ENCODE results near the gene PPP1R12B.
A peak's percentile ranks its signal among the peaks of the same experiment; 100 is the strongest.
"Not testable (repeated sequence)": the region's sequence is repeated elsewhere in the genome, so short reads cannot be mapped to it uniquely, and the experiment has no call there.

Gene PPP1R12B

DNA sequence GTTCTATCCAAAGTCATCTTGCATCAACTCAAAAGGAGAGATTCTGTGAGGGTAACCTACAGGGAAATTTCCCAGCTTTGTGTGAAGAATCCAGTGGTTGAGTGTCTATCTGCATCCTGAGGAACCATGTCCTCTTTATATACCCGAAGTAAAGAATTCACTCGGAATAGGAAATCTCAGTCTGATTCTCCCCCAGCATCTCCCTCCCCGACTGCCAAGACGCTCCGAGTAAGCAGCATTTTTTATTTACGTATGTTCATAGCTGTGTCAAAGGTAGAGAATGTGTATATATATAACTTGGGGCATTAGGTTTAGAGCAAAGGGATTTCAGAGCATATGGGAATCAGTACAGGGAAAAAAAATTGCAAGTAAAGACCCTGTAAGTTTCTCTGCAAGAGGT, 191.5 kb downstream of the PPP1R12B start:
- no peak for DNase-seq

DNA sequence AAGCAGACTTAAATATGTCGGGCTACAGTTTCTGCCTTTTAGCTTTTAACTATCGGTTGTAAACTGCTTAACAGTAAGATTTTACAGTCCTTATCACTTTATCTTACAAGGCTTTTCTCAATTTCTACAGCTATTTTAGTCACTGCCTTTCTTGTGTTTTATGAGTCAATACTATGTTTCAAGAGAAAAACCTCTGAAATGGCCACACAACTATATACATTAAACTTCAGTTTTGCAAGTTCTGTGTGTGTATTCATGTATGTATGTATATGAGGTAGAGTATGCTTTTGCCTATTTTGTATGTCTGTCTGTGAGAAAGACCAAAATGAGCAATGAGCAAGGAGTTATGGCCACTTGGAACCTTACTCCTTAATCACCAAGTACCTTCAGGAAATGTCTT, 191.9 kb downstream of the PPP1R12B start:
- DNase-seq = no peak

DNA sequence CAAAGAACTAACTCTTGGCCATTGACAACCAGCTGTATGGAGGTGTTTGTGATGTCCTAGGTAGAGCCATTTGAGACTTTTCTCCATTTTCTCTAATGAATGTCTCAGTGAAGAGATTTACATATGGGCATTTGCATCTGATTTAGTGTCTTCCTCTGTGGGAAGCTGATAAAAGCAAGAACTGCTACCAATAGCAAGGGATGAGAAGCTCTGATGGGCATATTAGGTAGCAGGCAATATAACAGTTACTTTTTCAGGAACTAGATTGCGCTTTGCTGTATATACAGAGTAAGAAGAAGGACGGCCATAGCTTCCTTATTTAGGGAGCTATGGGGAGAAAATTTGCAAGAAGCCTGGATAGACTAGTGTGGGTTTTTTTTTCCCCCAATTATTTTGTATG, 192.4 kb downstream of the PPP1R12B start:
- DNase-seq = not testable (repeated sequence)

DNA sequence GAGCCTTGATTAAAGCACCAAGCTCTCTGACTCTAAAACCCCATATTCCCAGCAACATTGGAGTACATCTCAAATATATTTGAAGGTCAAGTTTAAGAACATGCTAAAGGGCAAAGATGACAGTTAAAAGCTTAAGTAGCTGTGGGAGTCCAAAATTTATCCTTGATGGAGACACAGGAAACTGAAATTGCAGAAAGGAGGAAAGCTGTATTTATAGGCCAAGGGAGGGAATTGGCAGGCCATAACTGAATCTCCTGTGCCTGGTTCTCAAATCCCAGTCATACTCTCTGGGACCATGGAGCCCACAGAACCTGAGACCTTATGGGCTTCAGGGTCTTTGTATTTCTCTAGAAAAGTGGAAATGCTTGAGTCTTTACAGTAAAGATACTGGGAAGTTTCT, 193.9 kb downstream of the PPP1R12B start:
- not testable (repeated sequence) for DNase-seq

DNA sequence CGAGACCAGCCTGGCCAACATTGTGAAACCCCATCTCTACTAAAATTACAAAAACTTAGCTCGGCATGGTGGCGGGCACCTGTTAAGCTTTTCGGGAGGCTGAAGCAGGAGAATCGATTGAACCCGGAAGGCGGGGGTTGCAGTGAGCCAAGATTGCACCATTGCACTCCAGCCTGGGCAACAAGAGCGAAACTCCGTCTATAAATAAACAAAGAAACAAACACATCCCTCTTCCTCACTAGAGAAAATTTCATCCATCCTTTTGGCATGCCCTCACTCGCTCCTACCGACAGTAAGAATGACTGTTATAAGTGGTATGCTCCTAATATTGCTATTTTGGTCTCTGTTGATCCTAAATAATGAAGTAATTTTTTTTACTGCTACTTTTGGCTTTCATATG, 195.0 kb downstream of the PPP1R12B start:
- DNase-seq = not testable (repeated sequence)

DNA sequence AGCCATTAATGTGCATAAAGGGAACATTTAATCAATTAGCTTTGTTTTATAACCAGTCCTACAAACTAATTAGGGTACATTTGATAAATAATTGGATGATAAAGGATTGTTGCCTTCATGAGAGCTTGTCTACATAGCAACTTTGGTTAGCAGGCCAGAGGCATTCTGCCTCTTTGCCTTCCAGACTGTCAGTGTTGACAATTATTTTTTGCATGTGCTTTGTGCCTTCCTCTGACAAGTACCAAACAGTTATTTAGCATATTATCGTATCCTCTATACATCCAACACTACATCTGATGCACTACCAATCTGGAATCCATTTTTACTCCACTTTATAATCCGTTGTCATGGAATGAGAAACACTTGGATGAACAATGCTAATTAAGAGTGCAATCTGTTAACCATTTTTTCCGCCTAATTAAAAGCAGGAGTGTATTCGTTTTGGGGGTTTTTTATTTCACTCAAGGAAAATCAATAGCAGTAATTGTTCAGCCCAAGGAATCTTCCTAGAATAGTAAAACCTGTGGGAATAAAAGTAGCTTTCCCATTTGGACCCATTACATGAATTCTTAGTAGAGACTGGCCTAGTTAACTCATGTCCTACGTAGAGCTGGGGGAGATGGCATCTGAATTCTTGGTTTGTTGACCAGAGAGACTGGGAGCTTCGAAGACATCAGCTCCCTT, 196.4 kb downstream of the PPP1R12B start:
- DNase-seq = not testable (repeated sequence)

DNA sequence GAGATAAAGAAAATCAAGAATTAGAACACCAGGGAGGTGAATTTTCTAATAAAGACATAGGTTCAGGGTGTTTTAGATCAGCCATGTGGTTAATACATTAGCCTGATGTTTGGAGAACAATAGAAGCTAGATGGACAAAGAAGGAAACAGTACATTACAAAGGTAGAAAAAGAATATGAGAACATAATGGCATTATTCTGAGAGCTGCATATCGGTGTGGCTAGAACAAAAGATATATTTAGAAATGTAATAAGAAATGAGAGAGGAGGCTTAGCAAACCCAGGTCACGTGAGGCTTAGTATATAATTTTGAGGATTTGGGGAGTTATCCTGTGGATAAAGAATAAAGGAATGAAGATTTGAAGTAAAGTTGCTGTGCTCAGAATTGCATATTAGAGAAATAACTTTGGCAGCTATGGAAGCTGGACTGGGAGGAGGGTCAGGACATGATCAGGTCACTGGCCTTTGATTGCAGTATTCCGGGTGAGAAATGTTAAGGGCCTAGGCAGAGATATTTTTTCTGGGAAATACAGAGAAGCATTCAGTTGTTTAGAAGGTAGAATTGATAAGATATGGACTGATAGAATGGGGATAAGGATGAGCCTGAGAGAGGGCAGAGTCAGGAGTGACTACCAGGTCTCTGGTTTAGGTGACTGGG, 197.3 kb downstream of the PPP1R12B start:
- DNase-seq = not testable (repeated sequence)

DNA sequence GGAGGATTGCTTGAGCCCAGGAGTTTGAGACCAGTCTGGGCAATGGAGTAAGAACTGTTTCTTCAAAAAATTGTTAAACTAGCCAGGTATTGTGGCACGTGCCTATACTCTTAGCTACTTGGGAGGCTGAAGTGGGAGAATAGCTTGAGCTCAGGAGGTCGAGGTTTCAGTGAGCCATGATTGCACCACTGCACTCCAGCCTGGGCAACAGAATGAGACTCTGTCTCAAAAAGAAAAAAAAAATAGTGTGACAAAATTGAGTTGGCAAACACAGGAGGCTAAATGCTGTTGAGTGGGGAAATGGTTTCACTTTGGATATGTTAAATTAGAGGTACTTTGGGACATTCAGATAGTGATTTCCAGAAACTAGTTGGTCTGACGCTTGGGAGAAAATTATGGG, 197.9 kb downstream of the PPP1R12B start:
- DNase-seq = not testable (repeated sequence)

DNA sequence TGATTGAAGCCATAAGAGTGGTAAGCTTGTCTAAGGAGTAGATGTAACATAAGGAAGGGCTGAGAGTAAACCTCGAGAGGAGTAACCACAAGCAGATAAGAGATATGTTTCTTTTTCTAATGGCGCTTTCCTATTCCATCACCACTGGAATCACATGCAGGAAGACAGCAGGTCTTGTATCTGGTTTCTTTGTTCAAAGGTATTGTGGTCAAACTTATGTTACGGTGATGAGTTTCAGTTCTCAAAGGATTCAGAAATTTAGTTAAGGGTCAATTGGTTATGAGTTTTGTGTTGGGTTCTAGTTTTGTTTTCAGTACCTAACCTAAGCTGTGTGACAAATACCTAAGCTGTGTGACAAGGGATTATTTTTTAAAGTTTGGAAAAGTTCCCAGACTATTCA, 198.3 kb downstream of the PPP1R12B start:
- not testable (repeated sequence) for DNase-seq

DNA sequence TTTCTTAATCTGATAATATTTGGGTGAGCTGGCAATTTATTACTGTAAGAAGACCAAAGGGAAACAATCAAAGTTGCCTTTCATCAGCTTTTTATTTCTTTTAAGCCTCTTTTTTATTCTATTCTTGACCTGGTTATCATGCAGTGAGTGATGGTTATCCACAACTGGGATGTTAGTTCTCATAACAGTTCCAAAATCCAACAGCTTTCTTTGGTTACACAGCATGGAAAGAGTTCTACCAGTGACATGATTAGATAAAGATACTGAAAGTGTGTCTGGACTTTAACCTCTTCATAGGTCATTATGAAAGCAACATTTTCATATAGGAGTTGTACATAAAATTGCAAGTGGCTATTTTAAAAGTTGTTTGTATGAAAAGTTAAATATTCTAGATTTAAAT, 198.7 kb downstream of the PPP1R12B start:
- DNase-seq = no peak

DNA sequence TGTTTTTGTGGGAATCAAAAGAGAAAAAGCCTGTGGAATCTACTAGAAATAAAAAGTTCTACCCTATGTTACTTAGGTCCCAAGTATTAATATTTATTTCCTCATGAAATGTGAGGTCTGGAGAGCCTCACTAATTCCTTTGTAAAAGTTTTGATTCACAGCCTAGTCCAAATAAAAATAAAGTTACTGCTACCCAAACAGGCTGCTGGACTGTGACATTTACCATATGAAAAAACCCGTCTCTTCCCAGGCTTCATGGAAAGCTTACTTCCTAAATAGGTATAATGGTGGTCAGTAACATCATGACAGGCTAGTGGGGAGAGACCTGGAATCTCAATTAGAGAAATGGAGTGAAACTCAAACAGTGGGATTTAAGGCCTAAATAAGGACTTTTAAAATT, 201.6 kb downstream of the PPP1R12B start:
- DNase-seq = not testable (repeated sequence)

DNA sequence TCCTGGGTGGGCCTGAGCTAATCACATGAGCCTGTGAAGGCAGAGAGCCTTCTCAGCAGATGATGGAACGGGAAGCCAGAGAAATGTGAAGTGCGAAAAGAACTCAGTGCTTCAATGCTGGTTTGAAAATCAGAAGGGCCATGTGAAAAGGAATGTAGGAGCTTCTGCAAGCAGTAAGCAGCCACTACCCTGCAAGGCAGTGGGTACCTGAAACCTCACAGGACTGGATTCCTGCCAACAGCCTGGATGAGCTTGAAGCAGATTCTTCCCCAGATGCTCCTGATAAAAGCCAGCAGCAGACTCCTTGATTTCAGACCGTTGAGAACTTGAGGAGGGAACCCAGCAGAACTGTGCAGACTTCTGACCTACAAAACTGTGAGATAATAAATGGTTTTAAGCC, 203.2 kb downstream of the PPP1R12B start:
- DNase-seq = no peak

DNA sequence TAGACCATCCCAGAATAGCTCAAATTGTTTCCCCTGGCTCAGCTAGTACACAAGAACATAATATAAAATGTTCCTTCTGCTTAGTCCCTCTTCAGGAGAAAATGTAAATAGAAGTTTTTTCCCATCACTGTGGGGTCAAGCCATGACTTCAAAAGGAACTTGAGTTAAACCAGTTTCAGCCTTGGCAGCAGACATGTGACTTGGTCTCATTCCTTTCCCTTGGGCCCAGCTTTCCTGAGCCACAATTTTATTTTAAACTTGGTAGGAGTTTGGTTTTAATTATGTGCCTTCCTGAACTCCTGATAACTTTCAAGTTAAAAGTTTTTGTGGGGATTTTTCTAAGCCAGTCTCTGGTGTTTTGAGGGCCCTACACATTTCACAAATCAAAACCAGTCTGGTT, 204.1 kb downstream of the PPP1R12B start:
- DNase-seq = not testable (repeated sequence)

DNA sequence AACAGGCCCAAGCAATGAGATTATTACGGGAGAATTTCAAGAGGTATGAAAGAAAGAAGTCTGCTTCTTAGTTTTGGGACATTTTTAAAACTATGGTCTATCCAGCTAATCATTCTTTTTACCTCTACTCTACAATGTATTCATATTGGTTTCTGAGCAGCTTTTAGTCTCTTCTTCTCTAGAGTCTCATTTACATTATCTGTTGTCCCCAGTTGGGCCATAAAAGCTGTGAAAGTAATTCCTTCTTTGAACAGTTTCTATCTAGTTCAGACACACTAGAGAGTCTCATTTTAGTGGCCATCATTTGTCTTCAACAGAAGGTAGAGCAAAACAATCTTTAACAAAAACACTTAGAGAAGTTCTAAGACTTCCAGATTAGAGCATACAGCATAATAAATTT, 204.6 kb downstream of the PPP1R12B start:
- not testable (repeated sequence) for DNase-seq

DNA sequence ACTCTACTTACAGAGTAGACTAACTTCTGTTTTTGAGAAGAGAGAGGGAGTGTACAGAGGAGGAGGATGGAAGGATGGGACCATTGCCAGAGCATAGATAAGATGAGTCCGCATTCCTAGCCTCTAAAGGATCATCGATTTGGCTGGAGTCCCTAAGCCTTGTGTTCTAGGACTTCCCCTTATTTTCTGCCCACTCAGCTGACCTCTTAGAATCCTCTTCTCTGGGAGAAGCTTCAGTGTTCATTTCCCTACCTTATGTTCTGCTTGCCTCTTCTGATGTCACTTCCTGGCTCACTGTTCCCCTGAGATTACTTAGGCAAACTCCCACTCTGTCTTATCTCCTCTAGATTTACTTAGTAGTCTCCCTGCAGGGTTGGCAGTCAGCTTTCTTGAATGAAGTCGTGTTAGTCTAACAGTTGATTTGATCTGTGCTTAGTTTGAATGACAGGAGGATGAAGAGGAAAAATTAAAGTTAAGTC, 205.1 kb downstream of the PPP1R12B start:
- peak in 1 of 2 donors; percentile 32 for DNase-seq

DNA sequence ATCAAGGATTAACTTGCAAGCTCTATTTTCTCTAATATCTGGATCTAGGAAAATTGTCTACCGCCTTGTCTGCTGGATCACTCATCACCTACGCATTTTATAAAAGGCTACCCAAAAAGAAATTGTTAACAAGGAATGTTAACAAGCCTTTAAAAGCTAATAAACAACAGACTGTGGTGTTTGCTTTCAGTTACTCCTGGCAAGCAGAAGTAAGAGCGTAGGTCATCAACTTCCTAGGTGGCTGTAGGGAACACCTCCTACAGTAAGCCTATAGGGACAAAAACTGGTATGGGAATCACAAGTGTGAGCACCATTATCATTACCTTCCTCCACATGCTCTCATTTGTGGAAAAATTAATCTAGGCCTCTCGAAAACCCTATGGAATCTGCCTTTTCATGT, 206.1 kb downstream of the PPP1R12B start:
- not testable (repeated sequence) for DNase-seq

DNA sequence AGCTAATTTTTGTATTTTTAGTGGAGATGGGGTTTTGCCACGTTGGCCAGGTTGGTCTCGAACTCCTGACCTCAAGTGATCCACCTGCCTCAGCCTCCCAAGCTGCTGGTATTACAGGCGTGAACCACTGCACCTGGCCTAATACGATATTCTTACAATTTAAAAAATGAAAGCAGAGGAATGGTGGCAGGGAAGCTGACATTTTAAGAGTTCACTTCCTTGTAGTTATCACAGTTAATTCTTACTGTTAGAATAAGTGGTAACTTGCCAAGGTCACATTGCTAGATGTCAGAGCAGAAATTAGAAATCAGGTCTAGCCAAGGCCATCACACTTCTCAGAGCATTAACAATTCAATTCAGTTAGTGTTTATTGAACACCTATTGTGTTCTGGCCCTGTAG, 207.5 kb downstream of the PPP1R12B start:
- not testable (repeated sequence) for DNase-seq

DNA sequence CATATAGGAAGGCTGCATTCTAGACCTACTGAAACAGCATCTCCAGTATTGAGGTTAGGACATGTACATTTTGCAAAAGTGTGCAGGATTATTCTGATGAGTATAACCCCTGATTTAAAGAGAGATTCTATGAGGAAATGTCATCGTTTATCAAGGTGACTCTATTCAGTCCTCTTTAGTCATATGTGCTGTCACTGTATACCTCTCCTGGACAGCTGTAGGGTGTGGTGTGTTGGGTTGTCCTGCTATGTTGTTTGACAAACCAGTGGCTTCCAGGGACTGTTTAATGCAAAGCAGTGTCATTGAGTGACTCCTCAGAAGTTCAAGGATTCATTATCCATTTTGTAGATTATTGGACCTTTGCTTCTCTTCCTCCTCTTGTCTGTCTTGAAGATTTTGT, 209.2 kb downstream of the PPP1R12B start:
- DNase-seq = not testable (repeated sequence)

DNA sequence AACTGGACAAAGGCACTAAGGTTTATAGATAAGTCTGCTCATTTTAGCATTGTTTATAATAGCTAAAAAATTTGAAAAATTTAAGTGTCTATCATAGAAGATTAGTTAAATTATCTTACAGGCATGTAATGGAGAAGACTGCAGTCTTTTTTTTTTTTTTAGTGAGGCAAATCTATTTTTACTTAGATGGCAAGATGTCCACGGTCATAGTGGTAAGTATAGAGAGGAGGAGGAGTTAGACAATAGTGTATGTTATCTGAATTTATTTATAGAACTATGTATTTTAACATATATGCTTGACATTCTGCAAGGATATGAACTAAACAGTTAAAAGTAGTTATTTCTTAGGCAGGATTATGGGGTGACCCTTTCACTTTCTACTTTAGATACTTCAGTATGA, 212.7 kb downstream of the PPP1R12B start:
- DNase-seq = no peak

DNA sequence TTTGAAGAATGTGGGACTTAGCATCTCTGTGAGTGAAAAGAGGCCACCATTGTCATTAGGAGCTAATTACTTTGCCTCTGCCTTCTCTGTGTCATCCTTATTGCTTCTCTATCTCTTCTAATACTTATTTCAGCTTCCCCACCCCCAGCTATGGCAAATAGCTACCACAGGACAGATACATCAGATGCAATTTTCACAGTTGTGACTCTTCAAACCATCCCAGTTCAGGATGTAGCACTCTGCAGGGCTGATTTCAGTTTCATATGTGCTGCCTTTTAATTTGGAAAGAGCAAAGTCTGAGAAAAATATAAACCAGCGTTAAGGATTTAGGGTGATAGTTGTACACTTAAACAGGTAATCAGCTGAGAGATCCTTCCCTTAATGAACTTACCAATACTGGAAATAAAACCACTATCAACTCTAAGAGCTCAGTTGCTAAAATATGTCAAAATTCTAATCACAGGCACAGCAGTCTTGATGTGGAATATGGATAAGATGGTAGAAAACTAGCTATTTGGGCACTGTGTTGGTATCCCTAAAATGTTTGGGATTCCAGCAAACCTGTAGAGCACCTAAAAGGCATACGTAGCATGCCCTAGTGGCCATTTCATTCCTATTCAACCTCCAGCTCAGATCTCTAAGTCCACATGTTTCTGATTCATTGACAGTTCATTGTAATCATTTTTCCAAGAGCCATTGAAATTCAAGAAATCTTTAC, 213.4 kb downstream of the PPP1R12B start:
- DNase-seq = no peak

DNA sequence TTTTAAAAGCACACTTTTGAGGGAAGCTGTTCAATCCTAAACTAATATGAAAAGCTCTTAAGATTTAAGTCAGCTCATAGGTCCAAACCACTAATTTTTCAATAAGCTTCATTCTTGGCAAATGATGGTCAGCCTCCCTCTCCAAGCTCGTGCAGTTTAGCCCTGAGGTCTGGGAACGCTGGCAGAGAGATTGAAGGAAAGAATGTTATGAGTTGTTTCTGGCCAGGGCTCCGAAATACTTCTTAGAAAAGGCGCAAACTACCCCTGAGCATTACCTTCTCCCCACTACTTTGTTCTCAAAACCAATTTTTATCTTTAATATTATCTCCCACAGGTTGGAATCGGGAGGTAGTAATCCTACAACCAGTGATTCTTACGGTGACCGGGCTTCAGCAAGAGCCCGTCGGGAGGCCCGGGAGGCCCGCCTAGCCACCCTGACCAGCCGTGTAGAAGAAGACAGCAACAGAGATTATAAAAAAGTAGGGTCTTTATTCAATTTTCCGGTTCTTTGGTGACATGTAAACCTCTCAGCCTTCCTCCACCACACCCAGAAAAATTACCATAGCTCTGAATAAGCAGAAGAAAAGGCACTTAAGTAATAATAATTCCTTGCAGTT, 214.1 kb downstream of the PPP1R12B start:
- DNase-seq = no peak

DNA sequence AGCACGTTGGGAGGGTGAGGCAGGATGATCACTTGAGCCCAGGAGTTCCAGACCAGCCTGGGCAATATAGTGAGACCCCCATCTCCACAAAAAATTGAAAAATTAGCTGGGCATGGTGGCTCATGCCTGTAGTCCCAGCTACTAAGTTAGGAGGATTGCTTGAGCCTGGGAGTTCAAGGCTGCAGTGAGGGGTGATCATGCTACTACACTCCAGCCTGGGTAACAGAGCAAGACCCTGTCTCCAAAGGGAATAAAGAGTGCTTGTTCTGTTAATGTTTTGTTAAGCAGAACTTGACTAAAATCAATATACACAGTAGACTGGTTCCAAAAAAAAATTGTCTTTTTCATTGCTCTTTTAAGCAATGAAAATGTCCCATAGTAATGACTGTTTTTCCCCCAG, 215.3 kb downstream of the PPP1R12B start:
- no peak for DNase-seq

DNA sequence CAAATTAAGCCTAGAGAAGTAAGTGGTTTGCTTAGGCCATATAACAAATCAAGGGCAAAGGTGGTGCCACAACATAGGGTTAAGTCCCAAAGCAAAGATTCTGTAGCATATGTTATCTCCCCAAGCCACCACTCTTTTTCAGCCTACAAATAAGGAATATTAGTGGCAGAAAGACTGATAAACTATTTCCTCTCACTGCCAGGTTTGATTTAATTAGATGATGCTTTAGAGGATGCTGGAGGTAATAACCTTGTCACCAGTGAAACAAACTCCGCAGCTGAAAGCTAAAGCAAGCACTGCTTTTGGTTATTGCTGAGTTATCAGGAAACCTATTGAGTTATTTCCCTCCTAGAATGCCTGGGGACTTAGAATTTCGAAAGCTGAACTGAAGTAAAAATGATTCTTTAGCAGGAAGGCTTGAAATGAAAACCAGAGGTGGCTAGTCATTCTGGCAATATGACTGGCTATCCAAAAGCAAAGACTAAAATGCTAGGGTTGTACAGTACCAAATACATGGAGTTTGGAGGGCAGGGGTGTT, 216.5 kb downstream of the PPP1R12B start:
- DNase-seq = no peak

All from bone marrow (tissue), 2 donors.